Activated naive CD8-positive, alpha-beta T cell treated with anti-CD3 and anti-CD28 coated beads for 36 hours (primary cell): ENCODE data around the gene DCTN3. TPM values are rescaled to one million over a fixed set of nuclear protein-coding genes. Genes with fewer than 3 reads are reported as not detected.

ENCODE experiments used
- DNase-seq: peaks from one replicate; pipeline ENCODE4 v3.0.0; 2021
- H3K27ac Mint-ChIP-seq: one replicate; pipeline ENCODE4 v1.8.0; 2022; ENCODE audit warnings: mild to moderate bottlenecking, moderate library complexity, mixed read lengths
- H3K27me3 Mint-ChIP-seq: one replicate; pipeline ENCODE4 v1.8.0; 2022; ENCODE audit warnings: mild to moderate bottlenecking, mixed read lengths
- H3K36me3 Mint-ChIP-seq: one replicate; pipeline ENCODE4 v1.8.0; 2021; ENCODE audit warnings: mild to moderate bottlenecking, mixed read lengths
- H3K4me1 Mint-ChIP-seq: one replicate; pipeline ENCODE4 v1.8.0; 2021; ENCODE audit warnings: mixed read lengths
- H3K4me3 Mint-ChIP-seq: one replicate; pipeline ENCODE4 v1.8.0; 2022; ENCODE audit warnings: mild to moderate bottlenecking, moderate library complexity, mixed read lengths
- H3K9me3 Mint-ChIP-seq: one replicate; pipeline ENCODE4 v1.8.0; 2022; ENCODE audit warnings: mixed read lengths
- total RNA-seq, 2 experiments: library from RNA; stranded (reverse); gene quantifications; one replicate each; pipeline ENCODE4 v1.2.3, GENCODE V29; 2021

Gene DCTN3
- total RNA-seq, 2 experiments from 2014 or later: 62.9 to 63.0 TPM

GRCh38 chr9:34579104-34579807 is 41.0 kb downstream of the DCTN3 start:
- H3K4me1 Mint-ChIP-seq: peaks cover 3% of the 10 kb centered on the region
- no peak for DNase-seq
- no peaks in the 10 kb centered on the region for H3K36me3 Mint-ChIP-seq
- peaks cover 66% of the 10 kb centered on the region for H3K27me3 Mint-ChIP-seq
- H3K9me3 Mint-ChIP-seq: no peaks in the 10 kb centered on the region
- H3K27ac Mint-ChIP-seq: no peak overlapping the region
- H3K4me3 Mint-ChIP-seq: no peak overlapping the region

DNA sequence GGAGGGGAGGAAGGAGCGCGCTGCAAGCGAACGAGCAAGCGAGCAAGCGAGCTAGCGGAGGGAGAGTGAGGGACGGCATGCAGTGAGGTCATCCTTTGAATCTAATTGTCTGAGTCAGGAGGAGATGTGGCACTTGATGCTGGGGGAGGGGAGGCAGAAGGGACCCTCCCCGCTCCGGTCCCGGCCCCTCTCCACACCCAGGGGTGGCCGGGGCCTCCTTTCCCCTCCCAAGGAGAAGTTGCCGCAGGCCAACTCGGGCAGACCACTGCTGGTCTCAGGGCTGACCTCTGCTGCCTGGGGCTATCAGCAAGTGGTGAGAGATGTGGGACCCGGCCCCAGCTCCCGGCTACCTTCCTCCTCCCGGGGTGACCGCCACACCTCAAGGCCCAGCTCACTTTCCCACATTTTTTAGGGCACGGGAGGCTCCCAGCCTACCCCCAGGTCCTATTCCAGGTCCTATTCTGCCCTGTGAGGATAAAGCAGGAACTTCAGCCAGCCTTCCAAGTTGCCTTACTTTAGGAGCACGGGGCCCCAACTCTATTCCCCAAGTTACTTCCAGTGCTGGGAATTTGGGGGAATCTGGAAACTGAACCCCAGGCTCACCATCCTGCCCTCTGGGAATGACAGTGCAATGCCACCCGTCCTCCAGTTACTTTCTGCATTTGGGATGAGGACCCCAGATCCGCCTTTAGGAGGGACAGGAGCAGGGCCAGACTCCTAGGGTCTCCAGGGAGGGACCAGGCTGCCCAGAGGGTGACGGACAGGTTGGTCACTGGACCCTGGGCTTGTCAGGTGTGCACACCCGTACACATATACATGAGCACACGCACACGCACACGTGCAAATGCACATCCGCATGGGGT is 41.8 kb downstream of the DCTN3 start:
- Mint-ChIP-seq H3K9me3 (no peaks in the 10 kb centered on the region), H3K27me3 (peaks cover 69% of the 10 kb centered on the region), H3K4me1 (peaks cover 3% of the 10 kb centered on the region), H3K4me3 (no peak overlapping the region), H3K27ac (no peak overlapping the region), H3K36me3 (no peaks in the 10 kb centered on the region)
- DNase-seq: peak; percentile 12

DNA sequence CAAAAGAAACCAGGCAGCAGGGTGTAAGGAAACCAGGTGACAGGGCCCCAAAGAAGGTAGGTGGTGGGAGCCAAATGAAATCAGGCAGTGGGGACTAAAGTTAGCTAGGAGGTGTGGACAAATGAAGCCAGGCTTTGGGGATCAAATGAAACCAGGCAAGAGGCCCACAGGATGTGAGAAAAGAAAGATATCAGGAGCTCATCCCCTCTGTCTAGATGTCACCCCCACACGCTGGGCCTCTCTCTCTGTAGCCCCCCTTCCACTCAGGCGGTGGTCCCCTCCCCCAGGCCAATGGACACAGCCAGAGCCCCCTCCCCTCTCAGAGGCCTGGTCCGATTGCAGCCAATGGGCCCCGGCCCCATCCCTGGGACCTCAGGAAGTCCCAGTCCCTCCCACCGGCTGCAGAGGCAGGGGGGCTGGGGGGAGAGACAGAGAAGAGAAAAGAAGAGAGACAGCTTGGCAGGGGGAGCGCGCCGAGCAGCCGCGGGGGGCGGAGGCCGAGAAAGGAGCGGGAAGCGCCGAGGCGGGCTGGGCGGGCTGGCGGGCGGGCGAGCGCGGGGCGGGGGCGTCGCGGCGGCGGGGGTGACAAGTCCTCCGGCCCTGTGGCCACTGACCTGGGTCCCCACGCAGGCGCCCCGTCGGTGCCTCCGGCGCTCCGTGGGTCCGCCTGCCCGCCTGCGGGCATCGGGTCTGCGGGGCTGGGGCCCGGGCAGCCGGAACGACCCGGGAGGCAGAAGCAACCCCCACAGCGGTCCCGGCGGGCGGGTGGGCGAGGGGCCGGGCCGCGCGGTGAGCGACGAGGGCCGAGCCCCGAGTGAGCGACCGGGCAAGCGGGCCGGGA is 42.7 kb downstream of the DCTN3 start:
- H3K27me3 Mint-ChIP-seq: peaks cover 67% of the 10 kb centered on the region
- H3K36me3 Mint-ChIP-seq: no peaks in the 10 kb centered on the region
- peaks cover 3% of the 10 kb centered on the region for H3K4me1 Mint-ChIP-seq
- H3K4me3 Mint-ChIP-seq: peak overlapping the region; percentile 47
- no peak overlapping the region for H3K27ac Mint-ChIP-seq
- DNase-seq: no peak
- no peaks in the 10 kb centered on the region for H3K9me3 Mint-ChIP-seq

DNA sequence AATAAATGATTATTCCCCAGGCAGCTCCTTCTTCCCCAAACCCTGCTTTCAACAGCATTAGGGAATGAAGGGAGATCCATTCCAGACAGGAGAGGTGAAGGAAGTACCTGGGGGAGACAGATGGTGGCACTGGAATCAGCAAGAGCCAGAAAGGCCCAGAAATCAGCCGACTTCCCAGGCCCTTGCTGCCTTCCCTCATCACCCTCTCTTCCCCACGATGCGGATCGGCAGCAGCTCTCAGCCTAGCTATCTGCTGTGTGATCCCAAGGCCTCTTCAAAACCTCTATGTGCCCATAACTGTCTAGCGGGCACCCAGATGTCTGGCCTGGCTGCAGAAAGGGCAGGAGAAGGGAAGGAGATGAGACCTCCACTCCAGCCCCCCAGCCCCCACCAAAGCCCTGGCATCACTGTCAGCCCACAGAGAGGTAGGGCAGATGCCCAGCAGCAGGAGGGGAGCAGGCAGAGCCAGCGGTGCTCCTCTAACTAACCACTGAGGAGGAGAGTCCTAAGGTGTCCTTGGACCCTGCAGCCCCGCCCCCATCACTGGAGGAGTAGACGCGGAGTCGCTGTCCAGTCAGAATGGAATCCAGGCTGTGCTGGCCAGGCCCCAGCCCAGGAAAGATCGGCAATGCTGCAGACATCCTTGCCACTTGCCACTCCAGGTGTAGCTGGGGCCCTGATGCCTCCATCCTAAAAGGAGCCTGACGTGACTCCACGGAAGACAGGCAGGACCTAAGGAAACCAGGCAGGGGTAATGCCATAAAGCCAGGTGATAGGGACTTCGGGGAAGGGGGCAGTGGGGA is 43.5 kb downstream of the DCTN3 start:
- Mint-ChIP-seq H3K27me3 (peaks cover 67% of the 10 kb centered on the region), H3K36me3 (no peaks in the 10 kb centered on the region), H3K27ac (no peak overlapping the region), H3K9me3 (no peaks in the 10 kb centered on the region), H3K4me1 (peaks cover 3% of the 10 kb centered on the region), H3K4me3 (no peak overlapping the region)
- no peak for DNase-seq

DNA sequence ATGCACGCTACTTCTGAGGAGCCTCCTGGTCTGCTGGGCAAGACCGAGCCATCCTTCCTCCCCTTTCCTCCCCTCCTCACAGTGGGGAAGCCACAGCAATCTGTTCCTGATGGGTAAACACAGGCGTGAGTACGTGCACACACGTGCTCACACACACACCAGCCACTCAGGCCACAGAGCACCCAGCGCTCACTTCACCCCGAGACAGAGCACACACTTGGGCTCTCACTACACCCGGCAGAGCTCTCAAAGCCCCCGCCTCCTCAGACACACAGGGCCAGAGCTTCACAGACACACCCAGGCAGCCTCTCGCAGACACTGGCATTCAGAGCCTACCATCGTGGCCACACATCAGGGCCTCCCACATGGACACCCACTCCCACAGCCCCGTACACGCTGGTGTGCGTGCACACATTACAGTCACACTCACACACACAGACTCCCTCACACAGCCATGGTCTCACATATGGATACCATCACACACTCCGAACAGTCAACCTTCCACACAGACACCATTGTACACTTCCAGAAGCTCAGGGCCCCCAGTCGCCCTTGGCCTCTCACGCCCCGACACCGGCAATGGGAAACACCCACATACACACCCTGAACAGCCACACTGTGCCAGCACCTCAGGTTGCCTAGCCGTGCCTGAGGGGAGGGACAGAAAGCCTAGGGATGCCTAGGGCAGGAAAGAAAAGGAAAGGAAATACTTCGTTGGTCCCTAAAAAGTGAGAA is 44.3 kb downstream of the DCTN3 start:
- H3K9me3 Mint-ChIP-seq: no peaks in the 10 kb centered on the region
- no peak overlapping the region for H3K4me3 Mint-ChIP-seq
- H3K4me1 Mint-ChIP-seq: peaks cover 3% of the 10 kb centered on the region
- peaks cover 60% of the 10 kb centered on the region for H3K27me3 Mint-ChIP-seq
- H3K27ac Mint-ChIP-seq: no peak overlapping the region
- DNase-seq: no peak
- no peaks in the 10 kb centered on the region for H3K36me3 Mint-ChIP-seq

- no peak for DNase-seq
- Mint-ChIP-seq H3K4me1 (peaks cover 3% of the 10 kb centered on the region), H3K27ac (no peak overlapping the region), H3K36me3 (no peaks in the 10 kb centered on the region), H3K4me3 (no peak overlapping the region), H3K27me3 (peaks cover 52% of the 10 kb centered on the region), H3K9me3 (no peaks in the 10 kb centered on the region)
These were observed 45.1 kb downstream of the DCTN3 start for GRCh38 chr9:34575241-34575640.

DNA sequence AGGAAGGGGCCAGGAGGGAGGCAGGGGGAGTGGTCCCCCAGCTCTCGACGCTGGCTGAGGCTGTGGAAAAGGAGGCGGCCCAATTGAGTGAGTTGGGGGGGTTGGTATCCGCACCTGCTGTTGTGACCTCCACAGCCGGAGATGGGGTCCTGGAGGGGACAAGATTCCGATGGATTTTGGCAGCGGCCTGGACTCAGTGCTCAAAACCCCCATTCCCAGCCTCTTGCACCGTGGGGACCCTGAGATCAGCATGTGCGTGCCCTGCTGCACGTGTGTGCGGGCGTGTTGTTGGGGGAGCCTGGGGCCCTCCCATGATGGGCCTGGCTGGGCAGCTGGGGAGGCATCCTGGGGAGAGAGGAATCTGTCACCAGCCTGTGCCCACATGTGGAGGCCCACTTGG is 45.7 kb downstream of the DCTN3 start:
- DNase-seq: no peak
- Mint-ChIP-seq H3K4me3 (no peak overlapping the region), H3K27ac (no peak overlapping the region), H3K4me1 (peaks cover 3% of the 10 kb centered on the region), H3K27me3 (peaks cover 46% of the 10 kb centered on the region), H3K36me3 (no peaks in the 10 kb centered on the region), H3K9me3 (no peaks in the 10 kb centered on the region)

GRCh38 chr9:34573599-34574325 is 46.5 kb downstream of the DCTN3 start:
- no peaks in the 10 kb centered on the region for H3K9me3 Mint-ChIP-seq
- H3K4me3 Mint-ChIP-seq: no peak overlapping the region
- H3K36me3 Mint-ChIP-seq: no peaks in the 10 kb centered on the region
- peaks cover 38% of the 10 kb centered on the region for H3K27me3 Mint-ChIP-seq
- DNase-seq: no peak
- peaks cover 1% of the 10 kb centered on the region for H3K4me1 Mint-ChIP-seq
- H3K27ac Mint-ChIP-seq: no peak overlapping the region

DNA sequence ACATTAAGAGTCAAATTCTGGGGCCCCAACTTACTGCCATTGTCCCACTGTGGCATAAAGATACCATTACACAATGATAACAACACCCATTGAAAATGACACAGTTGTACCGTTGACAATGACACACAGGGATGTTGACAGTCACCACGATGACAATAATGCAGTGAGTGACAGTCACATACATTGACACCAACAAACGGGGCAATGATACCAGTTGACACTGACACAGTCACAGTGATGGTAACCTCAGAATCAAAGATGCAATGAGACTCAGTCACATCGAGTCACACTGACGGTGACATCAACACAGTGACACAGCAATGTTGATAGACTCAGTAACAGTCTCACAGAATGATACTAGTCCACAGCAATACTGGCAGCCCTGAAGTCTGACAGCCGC is 47.7 kb downstream of the DCTN3 start:
- no peak for DNase-seq
- Mint-ChIP-seq H3K4me3 (no peak overlapping the region), H3K9me3 (no peaks in the 10 kb centered on the region), H3K27ac (no peak overlapping the region), H3K36me3 (no peaks in the 10 kb centered on the region), H3K27me3 (peaks cover 32% of the 10 kb centered on the region), H3K4me1 (peaks cover 1% of the 10 kb centered on the region)

- no peaks in the 10 kb centered on the region for H3K36me3 Mint-ChIP-seq
- DNase-seq: no peak
- no peaks in the 10 kb centered on the region for H3K9me3 Mint-ChIP-seq
- H3K27ac Mint-ChIP-seq: no peak overlapping the region
- H3K4me3 Mint-ChIP-seq: no peak overlapping the region
- H3K4me1 Mint-ChIP-seq: no peaks in the 10 kb centered on the region
- H3K27me3 Mint-ChIP-seq: peaks cover 28% of the 10 kb centered on the region
These were observed 48.2 kb downstream of the DCTN3 start for GRCh38 chr9:34572092-34572491.

DNA sequence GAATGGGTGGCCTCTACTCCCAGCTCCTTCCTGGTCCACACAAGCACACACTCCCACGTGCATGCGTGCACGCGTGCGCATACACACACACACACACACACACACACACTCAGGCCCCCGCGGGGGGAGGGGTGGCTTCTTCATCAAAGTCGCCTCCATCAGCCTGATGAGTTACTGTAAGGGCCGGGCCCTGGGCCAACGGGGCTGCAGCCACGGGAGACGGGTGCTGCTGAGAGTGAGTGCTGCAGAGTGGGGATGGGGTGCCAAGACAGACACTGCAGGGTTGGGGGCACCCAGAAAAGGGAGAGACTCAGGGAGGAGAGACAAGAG is 48.8 kb downstream of the DCTN3 start:
- no peak overlapping the region for H3K27ac Mint-ChIP-seq
- H3K36me3 Mint-ChIP-seq: no peaks in the 10 kb centered on the region
- peaks cover 28% of the 10 kb centered on the region for H3K27me3 Mint-ChIP-seq
- no peaks in the 10 kb centered on the region for H3K9me3 Mint-ChIP-seq
- H3K4me3 Mint-ChIP-seq: no peak overlapping the region
- no peak for DNase-seq
- no peaks in the 10 kb centered on the region for H3K4me1 Mint-ChIP-seq

- Mint-ChIP-seq H3K9me3 (no peaks in the 10 kb centered on the region), H3K27ac (no peak overlapping the region), H3K36me3 (no peaks in the 10 kb centered on the region), H3K27me3 (peaks cover 23% of the 10 kb centered on the region), H3K4me1 (no peaks in the 10 kb centered on the region), H3K4me3 (no peak overlapping the region)
- no peak for DNase-seq
These were observed 49.4 kb downstream of the DCTN3 start for GRCh38 chr9:34570809-34571480.

GRCh38 chr9:34570376-34570775 is 49.9 kb downstream of the DCTN3 start:
- Mint-ChIP-seq H3K27ac (no peak overlapping the region), H3K4me3 (no peak overlapping the region), H3K4me1 (no peaks in the 10 kb centered on the region), H3K27me3 (peaks cover 23% of the 10 kb centered on the region), H3K9me3 (no peaks in the 10 kb centered on the region), H3K36me3 (no peaks in the 10 kb centered on the region)
- DNase-seq: no peak
